HG02970 (cell line): Measurements from ENCODE around the gene ZNF473.
"Not testable (repeated sequence)": the region's sequence is repeated elsewhere in the genome, so short reads cannot be mapped to it uniquely, and the experiment has no call there.

Experiments
- ATAC-seq: cut with Tn5 transposase; IDR thresholded peaks from one replicate; pipeline ENCODE4 v1.9.1; 2021; ENCODE audit warnings: mild to moderate bottlenecking, moderate library complexity, moderate number of reproducible peaks; ENCODE audit not compliant: unreplicated experiment, low FRiP score

ZNF473 gene

GRCh38 chr19:50046649-50047503 is 21.1 kb downstream of the ZNF473 start:
- no peak for ATAC-seq

DNA sequence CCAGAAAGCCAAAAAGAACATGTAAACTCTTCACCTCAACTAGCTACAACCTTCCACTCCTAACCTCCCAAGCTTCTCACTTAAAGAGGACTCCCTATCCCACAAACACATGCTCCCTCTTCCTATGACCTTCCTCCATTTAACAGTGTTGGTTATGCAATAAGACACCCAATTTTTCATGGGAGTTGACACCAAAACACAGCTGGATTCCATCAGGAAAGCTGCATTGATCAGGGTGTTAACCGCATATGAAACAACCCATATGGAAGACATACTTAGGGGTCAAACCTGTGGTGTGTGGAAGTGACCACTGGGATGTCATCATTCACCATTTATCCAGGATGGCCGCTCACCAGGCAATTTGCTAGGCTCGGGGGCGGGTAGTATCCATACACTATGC is 21.9 kb downstream of the ZNF473 start:
- ATAC-seq: no peak

DNA sequence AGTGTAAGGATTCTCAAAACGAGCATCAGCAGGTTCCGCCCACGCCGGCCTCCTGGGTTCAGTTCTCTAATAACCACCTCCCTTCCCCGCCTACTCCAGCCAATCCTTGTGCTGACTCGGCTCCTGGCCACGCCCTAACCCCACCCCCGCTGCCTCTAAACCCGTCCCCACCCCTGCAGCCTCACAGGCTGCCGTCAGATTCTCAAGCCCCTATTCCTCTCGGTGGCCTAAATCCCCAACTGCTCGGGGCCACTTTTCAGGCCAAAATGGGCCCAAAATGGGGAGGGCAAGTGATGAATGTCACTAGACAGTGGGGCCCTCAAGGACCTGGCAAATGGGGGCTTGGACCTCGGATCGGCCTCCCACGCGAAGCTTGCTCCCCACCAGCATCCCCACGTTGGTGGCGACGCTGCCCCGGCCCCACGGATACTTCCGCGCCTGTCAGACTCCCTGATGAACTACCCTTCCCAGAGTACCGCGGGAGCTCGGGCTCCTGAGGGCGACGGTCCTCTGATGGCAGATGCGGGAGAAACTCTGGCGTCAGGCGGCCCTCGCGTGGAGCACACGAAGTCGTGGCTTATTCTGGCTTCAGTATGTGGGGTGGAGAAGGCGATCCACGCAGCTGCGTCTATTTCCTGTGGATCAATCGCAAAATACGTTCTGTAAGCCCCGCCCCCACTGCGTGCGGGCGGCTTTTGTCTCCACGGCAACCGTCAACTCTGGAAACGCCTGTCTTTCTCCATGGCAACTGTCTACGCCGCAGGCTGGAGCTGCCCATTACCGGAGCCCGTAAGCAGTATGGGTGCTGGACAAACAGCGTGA is 24.8 kb downstream of the ZNF473 start:
- ATAC-seq: no peak

DNA sequence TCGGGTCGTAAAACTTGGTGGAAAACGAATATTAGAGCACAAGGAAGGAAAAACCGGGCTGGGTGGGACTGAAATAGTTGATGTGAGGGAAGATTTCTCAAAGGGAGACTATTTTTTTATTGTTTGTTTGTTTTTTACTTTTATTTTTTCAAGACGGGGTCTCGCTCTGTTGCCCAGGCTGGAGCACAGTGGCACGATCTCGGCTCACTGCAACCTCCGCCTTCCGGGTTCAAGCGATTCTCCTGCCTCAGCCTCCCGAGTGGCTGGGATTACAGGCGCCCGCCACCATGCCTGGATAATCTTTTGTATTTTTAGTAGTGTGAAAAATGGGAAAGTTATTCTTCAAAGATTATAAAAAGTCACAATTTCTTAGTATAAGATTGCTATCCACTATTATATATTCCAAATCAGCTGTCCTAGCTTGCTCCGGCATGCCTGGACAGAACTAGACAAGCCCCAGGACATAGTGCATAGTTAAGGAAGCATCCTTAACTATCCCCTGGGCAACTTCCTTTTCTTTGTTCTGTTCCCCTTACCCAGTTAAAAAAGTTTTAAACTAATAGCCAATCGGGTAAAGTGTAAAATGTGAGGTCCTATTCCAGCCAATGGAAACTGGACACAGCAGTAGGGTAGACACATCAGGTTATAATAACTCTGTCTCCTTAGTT is 25.6 kb downstream of the ZNF473 start:
- ATAC-seq: not testable (repeated sequence)

- ATAC-seq: no peak
Observed at GRCh38 chr19:50051964-50052363, 26.2 kb downstream of the ZNF473 start.

DNA sequence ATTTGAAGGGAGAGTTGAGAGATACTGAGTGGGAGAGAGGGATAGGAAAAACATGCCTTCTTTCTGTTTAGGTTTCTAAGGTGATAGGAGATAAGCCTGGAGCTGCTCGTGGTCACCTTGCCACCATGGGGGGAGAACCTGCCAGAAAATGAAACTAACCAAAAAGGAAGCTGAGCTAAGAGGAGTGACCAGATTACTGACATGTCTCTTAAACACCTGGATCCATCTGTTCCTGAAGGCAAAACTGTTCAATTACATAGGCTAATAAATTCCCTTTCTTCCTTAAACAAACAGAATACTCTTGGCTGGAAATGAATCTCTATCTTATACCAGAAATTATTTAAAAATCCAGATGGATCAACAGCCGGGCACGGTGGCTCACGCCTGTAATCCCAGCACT is 27.3 kb downstream of the ZNF473 start:
- ATAC-seq: no peak

DNA sequence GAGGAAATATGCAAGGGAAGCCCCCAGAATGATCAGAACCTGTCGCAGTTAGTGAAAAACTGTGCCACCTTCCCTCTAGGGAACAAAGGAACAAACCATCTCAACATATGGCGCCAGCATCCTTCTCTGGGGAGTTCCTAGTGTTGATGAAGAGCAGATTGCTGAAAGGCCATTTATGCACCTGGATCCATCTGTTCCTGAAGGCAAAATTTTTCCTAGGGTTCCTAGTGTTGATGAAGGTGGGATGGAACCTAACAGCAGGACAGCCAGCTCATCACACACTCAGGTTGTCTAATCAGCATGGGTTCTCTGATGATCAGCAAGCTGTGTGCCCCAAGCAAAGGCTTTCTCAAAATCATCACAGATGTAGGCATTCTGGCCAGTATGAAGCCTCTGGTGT is 32.6 kb downstream of the ZNF473 start:
- no peak for ATAC-seq

- no peak for ATAC-seq
Observed at GRCh38 chr19:50059045-50059444, 33.2 kb downstream of the ZNF473 start.

DNA sequence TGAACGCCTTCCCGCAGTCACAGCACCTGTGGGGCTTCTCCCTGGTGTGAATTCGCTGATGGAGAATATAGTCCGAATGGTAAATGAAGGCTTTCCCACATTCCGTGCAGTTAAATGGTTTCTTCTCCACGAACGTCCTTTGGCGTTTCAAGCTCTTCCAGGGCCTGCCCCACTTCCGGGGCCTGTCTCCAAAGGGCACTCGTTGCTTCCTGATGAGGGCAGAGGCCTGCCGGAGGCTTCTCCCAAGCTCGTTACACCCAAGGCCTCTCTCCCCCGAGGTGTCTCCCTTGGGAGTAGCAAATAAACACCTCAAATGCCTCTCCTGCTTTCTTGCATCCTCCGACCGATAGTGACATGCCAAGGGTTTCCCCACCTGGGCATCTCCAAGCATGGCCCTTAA is 34.3 kb downstream of the ZNF473 start:
- ATAC-seq: no peak

- no peak for ATAC-seq
Observed at GRCh38 chr19:50061650-50062049, 35.8 kb downstream of the ZNF473 start.

- ATAC-seq: no peak
Observed at GRCh38 chr19:50065938-50066337, 40.1 kb downstream of the ZNF473 start.

- no peak for ATAC-seq
Observed at GRCh38 chr19:50067575-50067974, 41.8 kb downstream of the ZNF473 start.

GRCh38 chr19:50068382-50068781 is 42.6 kb downstream of the ZNF473 start:
- ATAC-seq: not testable (repeated sequence)

DNA sequence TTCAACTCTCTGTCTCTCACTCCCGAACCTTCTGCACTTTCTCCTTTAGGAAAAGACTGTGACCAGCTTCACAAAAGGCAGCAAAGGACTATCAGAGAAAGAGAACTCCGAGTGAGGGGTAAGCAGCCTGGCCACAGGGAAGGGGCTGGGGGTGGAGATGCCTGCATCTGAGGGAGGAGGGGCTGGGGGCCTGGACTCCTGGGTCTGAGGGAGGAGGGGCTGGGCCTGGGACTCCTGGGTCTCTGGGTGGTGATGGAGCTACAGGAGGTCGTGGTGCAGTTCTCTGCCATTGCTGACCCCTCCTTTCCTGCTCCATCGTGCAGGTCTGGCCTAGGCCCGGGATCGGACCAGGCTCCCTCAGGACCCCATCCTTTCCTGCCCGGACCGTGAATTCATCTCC is 49.3 kb downstream of the ZNF473 start:
- not testable (repeated sequence) for ATAC-seq

- ATAC-seq: not testable (repeated sequence)
Observed at GRCh38 chr19:50075644-50076372, 50.0 kb downstream of the ZNF473 start.

DNA sequence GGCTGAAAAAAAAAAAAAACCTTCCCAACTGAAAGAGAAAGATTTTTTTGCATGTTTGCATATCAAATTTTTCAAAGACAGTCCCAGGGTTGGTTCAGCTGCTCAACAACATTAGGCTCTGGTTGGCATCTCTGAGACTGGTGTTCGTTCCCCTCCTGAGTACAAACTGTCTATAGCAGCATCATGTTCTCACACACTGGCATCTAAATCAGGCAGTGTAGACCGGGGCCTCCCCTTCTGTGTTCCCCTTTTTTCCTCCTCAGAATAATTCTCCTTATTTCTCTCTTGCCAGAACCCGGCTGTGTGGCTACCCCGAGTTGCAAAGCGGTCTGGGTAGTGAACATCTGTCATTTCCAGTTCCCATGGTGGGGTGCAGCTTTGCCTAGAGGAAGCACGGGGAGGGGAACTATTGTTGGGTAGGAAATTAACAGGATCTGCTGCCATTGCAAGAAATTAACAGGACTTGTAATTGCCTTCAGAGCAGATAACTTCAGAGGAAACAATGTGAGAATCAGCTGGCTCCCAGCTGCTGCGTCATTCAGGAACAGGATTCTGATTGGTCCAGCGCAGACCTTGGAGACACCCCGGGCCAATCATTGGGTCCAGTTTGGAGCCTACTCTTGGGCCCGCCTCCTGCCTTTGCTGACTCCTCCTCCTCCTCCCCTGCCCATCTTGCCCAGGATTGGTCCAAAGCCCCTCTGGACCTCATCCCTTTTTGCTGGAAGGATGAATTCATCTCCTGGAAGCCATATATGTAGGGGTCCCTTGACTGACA is 51.0 kb downstream of the ZNF473 start:
- not testable (repeated sequence) for ATAC-seq

- not testable (repeated sequence) for ATAC-seq
Observed at GRCh38 chr19:50079014-50079413, 53.2 kb downstream of the ZNF473 start.

DNA sequence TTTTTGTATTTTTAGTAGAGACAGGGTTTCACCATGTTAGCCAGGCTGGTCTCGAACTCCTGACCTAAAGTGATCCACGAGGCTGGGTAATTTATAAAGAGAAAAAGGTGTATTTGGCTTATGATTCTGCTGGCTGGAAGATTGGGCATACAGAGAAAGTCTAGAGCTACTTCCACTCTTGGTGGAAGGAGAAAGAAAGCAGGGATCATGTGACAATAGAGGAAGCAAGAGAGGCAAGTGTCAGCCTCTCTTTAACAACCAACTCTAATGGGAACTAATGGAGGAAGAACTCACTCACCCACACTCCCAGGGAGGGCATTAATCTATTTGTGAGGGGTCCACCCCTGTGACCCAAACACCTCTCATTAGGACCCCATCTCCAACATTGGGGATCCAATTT is 58.6 kb downstream of the ZNF473 start:
- not testable (repeated sequence) for ATAC-seq

GRCh38 chr19:50087153-50087552 is 61.3 kb downstream of the ZNF473 start:
- ATAC-seq: not testable (repeated sequence)

DNA sequence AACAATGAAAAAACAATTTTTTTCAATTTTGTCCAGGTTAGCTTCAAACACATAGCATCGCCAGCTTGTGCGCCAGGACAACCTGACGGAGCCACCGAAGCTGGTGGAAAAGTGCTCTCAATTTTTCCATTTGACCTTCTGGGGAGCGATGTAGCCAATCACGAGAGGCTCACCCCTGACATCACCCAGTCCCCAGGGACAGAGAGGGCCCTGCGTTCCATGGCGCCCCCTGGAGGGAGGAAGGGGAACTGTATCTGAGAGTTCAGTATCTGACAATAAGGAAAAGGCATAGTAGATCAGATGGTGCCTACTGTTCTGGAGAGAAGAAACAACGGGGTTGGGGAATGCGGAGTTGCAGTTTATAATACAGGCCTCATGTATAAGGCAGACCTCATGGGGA is 64.9 kb downstream of the ZNF473 start:
- ATAC-seq: not testable (repeated sequence)
